ENCODE data around the gene HMGXB3. TPM values are rescaled to one million over a fixed set of nuclear protein-coding genes. Genes with fewer than 3 reads are reported as not detected.

The HMGXB3 gene
- total RNA-seq, 4 donors from 2014 or later: 19.7 to 27.0 (median 23.9) TPM

DNA sequence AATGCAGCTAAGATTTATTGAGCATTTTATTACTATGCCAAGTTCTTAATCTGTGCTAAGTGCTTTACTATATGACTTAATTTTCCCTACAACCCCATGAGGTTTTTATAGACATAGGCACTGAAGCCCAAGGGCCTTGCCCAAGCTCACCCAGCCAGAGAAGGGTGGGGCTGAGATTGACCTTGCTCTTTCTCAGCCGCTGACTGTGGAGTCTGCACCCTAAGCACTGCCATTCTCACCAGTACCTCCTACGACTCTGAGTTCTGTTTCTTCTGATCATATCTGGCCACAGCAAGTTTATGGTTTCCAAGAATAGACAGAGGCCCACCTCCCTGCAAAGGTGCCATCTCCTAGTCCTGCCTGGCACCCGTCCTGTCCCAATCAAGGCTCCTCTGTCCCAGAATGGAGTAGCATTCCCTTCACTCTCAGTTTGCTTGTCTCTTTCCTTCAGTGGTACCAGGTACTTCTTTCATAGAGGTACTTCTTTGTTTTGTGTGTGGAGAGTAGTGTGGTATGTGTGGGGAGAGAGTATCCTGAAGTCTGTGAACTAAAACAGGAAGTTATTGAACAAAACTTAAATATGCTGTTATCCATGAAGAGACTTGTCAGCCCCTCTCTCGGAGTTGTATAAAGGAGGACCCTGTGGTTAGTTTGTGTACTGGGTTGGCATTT is 43.3 kb downstream of the HMGXB3 start:
- TF ChIP-seq POLR2A (IDR thresholded peaks at IDR 0.05): no peak
- TF ChIP-seq, protein P1, sequence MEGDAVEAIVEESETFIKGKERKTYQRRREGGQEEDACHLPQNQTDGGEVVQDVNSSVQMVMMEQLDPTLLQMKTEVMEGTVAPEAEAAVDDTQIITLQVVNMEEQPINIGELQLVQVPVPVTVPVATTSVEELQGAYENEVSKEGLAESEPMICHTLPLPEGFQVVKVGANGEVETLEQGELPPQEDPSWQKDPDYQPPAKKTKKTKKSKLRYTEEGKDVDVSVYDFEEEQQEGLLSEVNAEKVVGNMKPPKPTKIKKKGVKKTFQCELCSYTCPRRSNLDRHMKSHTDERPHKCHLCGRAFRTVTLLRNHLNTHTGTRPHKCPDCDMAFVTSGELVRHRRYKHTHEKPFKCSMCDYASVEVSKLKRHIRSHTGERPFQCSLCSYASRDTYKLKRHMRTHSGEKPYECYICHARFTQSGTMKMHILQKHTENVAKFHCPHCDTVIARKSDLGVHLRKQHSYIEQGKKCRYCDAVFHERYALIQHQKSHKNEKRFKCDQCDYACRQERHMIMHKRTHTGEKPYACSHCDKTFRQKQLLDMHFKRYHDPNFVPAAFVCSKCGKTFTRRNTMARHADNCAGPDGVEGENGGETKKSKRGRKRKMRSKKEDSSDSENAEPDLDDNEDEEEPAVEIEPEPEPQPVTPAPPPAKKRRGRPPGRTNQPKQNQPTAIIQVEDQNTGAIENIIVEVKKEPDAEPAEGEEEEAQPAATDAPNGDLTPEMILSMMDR (IDR thresholded peaks at IDR 0.05 in 4 of 5, conservative IDR thresholded peaks at IDR 0.05 in 1 of 5): no peak
- ATAC-seq: peak in 1 of 2 donors; percentile 78
- peaks cover 35 to 36% of the 10 kb centered on the region in 2 donors for H3K4me1 ChIP-seq
- no peak overlapping the region for H3K4me3 ChIP-seq
- peaks cover 0 to 98% of the 10 kb centered on the region in 2 donors for H3K36me3 ChIP-seq
- no peaks in the 10 kb centered on the region for H3K27me3 ChIP-seq
- intact Hi-C loops (cut with DNase I; ENCODE audit: low total_unique reads) (no loop called here), in situ Hi-C loops (cut with MboI; ENCODE audit: low sequenced_read_pairs in 4 of 4) (loop anchor here in 1 of 4 donors (25.0 kb wide), 1 partner anchor 169 kb away; no protein-coding TSS in a partner anchor)
- H3K9me3 ChIP-seq: no peaks in the 10 kb centered on the region
- no peak for DNase-seq
- H3K27ac ChIP-seq: peak overlapping the region in 3 of 4 donors; percentile 45 to 57 (median 53)

- no peak for ATAC-seq
- H3K36me3 ChIP-seq: peaks cover 0 to 99% of the 10 kb centered on the region in 2 donors
- H3K27ac ChIP-seq: no peak overlapping the region
Measured at GRCh38 chr5:150044329-150044681, 43.8 kb downstream of the HMGXB3 start.

DNA sequence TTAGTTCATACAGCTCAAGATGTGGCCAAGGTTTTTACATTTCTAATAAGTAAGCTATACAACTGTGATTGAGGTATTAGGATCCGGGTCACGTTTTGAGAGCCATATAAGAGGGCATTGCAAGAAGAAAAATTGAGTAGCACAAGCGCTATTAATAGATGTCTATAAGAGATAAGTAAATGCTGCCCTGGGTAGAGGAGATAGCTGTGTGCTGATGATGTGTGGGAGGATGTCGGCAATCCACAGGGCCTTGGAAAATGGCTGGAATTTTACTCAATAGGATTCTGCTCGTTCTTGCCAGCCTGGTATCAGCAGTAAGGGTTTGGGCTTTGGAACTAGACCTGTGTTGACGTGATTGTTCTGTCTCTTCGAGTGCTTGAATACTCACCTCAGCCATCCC is 44.2 kb downstream of the HMGXB3 start:
- Histone ChIP-seq H3K27me3 (no peaks in the 10 kb centered on the region), H3K4me3 (no peak overlapping the region), H3K36me3 (peaks cover 0 to 99% of the 10 kb centered on the region in 2 donors), H3K27ac (no peak overlapping the region), H3K4me1 (peaks cover 35 to 36% of the 10 kb centered on the region in 2 donors), H3K9me3 (no peaks in the 10 kb centered on the region)
- DNase-seq: no peak
- in situ Hi-C loops (cut with MboI; ENCODE audit: low sequenced_read_pairs in 4 of 4) (loop anchor here in 1 of 4 donors (25.0 kb wide), 1 partner anchor 168 kb away; no protein-coding TSS in a partner anchor), intact Hi-C loops (cut with DNase I; ENCODE audit: low total_unique reads) (no loop called here)
- TF ChIP-seq POLR2A (IDR thresholded peaks at IDR 0.05): no peak
- TF ChIP-seq, protein P1 (IDR thresholded peaks at IDR 0.05 in 4 of 5, conservative IDR thresholded peaks at IDR 0.05 in 1 of 5): no peak
- ATAC-seq: no peak

More at GRCh38 chr5:150044329-150044681, 43.8 kb downstream of the HMGXB3 start:
- TF ChIP-seq, protein P1 (IDR thresholded peaks at IDR 0.05 in 4 of 5, conservative IDR thresholded peaks at IDR 0.05 in 1 of 5): no peak
- TF ChIP-seq POLR2A (IDR thresholded peaks at IDR 0.05): no peak
- in situ Hi-C loops (cut with MboI; ENCODE audit: low sequenced_read_pairs in 4 of 4) (loop anchor here in 1 of 4 donors (25.0 kb wide), 1 partner anchor 168 kb away; no protein-coding TSS in a partner anchor), intact Hi-C loops (cut with DNase I; ENCODE audit: low total_unique reads) (no loop called here)
- Histone ChIP-seq H3K27me3 (no peaks in the 10 kb centered on the region), H3K9me3 (no peaks in the 10 kb centered on the region), H3K4me1 (peaks cover 35 to 36% of the 10 kb centered on the region in 2 donors), H3K4me3 (no peak overlapping the region)
- no peak for DNase-seq

- H3K4me3 ChIP-seq: no peak overlapping the region
- peaks cover 0 to 99% of the 10 kb centered on the region in 2 donors for H3K36me3 ChIP-seq
- ATAC-seq: no peak
- intact Hi-C loops (cut with DNase I; ENCODE audit: low total_unique reads): no loop called here
- no peak overlapping the region for H3K27ac ChIP-seq
- H3K27me3 ChIP-seq: no peaks in the 10 kb centered on the region
- TF ChIP-seq POLR2A (IDR thresholded peaks at IDR 0.05): no peak
- TF ChIP-seq, protein P1 (IDR thresholded peaks at IDR 0.05 in 4 of 5, conservative IDR thresholded peaks at IDR 0.05 in 1 of 5): no peak
- DNase-seq: no peak
- H3K9me3 ChIP-seq: no peaks in the 10 kb centered on the region
- in situ Hi-C loops (cut with MboI; ENCODE audit: low sequenced_read_pairs in 4 of 4): loop anchor here in 1 of 4 donors (25.0 kb wide), 1 partner anchor 167 kb away; no protein-coding TSS in a partner anchor
- H3K4me1 ChIP-seq: peaks cover 35 to 36% of the 10 kb centered on the region in 2 donors
Measured at GRCh38 chr5:150045549-150045948, 45.0 kb downstream of the HMGXB3 start.
